ENCODE results near the gene MYO1C. TPM values are rescaled to one million over a fixed set of nuclear protein-coding genes. Genes with fewer than 3 reads are reported as not detected.

Gene MYO1C
- total and polyA plus RNA-seq, 9 of the 15 experiments (the other 6 are each of a cell fraction or from before 2014, with no cell fraction given) = 0.46 to 32.5 (median 11.6) TPM

GRCh38 chr17:1511290-1511689 is 18.8 kb upstream of the MYO1C start (continued):
- TF ChIP-seq MNT (conservative IDR thresholded peaks at IDR 0.05) = 0 out of 4 replicates have a peak, but pooled peaks of 1 of the 2 experiments have one; percentile 29
- no peak for TF ChIP-seq E2F6 (IDR thresholded peaks at IDR 0.05; ENCODE audit: borderline replicate concordance in 1 of 2, extremely low read depth in 1 of 2, insufficient read depth in 1 of 2, insufficient read length in 1 of 2, low read depth in 1 of 2, low read length in 1 of 2, poor library complexity in 1 of 2, severe bottlenecking in 1 of 2)
- TF ChIP-seq MBD2 (IDR thresholded peaks at IDR 0.05; ENCODE audit: borderline replicate concordance, low read depth) = no peak
- TF ChIP-seq IRF9 (tag; IDR thresholded peaks at IDR 0.05) = no peak
- peak; percentile 57; the same call in 1 of the 2 replicates for TF ChIP-seq L3MBTL2 (IDR thresholded peaks at IDR 0.05)
- no peak for TF ChIP-seq RERE (CRISPR knock-in tag; IDR thresholded peaks at IDR 0.05; ENCODE audit: borderline replicate concordance)
- TF ChIP-seq ZZZ3 (IDR thresholded peaks at IDR 0.05) = no peak
- TF ChIP-seq SFPQ (IDR thresholded peaks at IDR 0.05; ENCODE audit: low read depth, low read length) = no peak
